ENCODE results near the gene FTSJ1. TPM values are rescaled to one million over a fixed set of nuclear protein-coding genes. Genes with fewer than 3 reads are reported as not detected.
A peak's percentile ranks its signal among the peaks of the same experiment; 100 is the strongest.

The FTSJ1 gene
- total RNA-seq, 1 donor from 2014 or later, result 48.1 TPM

DNA sequence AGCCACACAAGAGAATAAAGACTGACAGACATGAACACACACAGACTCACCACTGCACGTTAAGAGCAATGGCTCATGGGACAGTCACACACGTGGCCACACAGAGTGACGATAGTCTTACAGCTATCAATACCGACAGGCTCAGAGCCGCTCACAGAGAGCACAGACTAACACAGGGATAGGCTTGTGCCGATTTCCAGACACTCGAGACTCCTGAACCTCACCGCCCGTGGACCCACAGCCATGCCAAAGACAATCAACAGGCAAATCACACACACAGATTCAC lies 5.2 kb upstream of the FTSJ1 start:
- no peak for DNase-seq (ENCODE audit: low read depth)

DNA sequence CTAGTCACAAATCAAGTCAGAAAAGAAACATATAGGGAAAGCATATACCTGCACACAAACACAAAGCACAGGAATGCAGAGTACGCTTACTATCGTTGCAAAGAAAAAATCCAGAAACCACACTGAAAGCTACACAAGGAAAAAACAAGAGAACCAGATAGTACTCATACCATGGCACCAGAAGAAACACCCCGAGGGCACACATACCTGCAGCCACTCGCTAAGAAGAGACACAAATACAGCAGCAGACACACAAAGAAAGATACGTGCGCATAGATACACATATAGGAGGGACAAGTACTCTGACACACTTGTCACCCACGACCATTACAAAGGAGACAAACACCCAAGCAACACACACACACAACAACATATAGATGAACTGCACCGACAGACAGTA lies 4.5 kb upstream of the FTSJ1 start:
- DNase-seq (ENCODE audit: low read depth), result no peak

DNA sequence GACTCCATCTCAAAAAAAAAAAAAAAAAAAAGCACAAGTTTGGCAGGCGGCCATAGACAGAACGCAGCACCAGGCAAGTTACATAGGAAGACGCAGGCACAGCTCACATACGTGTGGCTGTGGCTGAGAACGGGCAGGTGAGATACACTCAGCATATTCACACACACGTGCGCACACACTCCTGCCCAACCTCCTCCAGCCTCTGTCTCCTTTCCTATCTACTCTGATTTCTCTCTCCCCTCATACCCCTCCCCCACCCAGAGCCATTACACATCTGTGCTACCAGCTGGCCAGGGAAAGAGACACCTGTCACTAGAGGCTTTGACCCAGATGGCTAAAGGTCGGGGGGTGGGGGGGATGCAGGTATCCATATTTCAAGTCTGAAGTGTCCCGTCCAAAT lies 3.8 kb upstream of the FTSJ1 start:
- no peak for DNase-seq (ENCODE audit: low read depth)

DNA sequence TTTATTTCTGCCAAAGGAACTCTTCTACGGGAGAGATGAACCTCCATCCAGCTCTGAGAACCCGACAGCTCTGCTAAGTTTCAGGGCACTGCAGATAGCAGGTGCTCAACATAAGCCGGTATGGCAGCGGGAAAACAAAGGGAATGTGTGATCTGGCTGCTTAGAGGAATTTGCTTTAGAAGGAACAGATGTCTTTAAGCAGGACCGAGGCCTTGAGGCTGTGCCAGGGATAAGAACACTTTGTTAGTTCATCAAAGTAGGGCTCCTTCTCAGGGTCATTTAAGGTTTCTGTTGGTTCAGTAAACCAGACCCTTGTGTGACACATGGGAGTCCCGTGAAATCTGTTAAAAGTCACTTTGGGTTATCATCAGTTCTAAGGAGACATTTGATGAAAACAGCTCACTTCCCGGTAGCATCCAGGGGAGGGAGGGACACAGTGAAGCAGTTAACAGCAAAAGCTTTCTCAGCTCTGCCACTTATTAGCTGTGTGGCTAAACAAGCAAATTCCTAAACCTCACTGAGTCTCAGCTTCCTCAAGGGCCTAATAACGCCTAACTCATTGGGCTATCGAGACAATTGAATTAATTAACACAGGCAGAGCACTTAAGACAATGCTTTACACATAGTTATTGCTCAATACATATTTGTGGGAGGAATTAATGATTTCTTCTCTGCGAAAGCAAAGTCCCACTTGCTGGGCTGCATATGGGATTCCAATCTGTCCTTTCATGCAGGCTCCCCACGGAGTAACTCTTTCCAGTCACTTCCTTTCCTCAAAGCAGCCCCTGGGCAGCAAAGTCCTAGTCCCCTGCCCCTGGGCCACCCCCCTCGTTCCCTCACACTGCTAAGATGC lies 2.9 kb upstream of the FTSJ1 start:
- no peak for DNase-seq (ENCODE audit: low read depth)

DNA sequence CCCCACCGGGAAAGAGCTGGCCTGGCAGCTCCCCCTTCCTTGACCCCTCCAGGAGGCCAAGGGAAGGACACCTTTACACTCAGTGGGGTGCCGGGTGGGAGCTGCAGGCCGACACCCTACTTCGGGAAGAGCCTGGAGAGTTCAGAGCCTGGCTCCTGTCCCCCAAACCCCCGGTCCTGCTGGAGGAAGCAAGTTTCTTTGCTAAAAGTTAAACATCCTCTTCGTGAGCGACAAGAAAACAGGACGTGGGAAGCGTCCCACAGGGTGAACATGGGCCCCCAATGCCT lies 2.4 kb upstream of the FTSJ1 start:
- no peak for DNase-seq (ENCODE audit: low read depth)

DNA sequence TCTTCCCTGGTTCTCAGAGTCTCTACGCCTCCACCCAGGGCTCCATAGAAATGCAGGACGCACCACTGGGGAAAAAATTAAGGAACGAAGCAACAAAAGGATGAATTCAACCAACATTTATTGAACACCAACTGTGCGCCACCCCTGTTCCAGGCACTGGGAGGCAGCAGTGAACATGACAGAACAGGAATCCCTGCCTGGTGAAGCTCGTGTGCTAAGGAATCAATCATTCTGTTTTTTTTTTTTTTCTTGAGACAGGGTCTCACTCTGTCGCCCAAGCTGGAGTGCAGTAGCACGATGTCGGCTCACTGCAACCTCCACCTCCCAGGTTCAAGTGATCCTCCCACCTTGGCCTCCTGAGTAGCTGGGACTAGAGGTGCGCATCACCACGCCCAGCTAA lies 1.9 kb upstream of the FTSJ1 start:
- no peak for DNase-seq (ENCODE audit: low read depth)

DNA sequence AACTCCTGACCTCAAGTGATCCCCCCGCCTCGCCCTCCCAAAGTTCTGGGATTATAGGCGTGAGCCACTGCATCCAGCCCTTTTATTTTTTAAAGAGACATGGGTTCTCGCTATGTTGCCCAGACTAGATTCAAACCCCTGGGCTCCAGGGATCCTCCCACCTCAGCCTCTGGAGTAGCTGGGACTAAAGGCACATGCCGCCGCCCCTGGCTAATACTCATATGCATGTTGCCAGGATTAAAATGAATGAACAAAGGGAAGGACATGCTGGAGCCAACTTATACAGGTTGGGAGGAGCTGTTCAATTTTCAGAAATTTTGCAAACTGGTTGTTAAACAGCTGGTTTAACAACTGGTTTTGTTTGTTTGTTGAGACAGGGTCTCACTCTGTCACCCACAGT lies 1.4 kb upstream of the FTSJ1 start:
- no peak for DNase-seq (ENCODE audit: low read depth)

DNA sequence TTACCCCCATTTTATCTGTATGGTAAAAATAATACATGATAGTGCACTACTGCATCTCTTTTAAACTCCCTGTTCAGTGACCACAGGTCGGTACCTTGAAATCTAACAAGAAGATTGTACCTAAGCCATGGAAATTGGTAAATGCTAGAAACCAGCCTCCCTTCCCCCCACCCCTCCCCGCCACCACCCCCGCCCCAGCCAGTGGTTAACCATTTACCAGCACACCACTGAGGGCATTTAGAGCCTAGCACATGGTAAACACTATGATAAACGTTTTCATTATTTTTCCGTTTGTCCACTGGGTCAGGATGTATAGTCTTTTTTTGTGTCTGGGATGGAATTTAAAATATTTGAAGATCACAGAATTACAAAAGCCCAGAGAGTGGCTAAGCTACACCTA lies 703 bp upstream of the FTSJ1 start:
- no peak for DNase-seq (ENCODE audit: low read depth)

DNA sequence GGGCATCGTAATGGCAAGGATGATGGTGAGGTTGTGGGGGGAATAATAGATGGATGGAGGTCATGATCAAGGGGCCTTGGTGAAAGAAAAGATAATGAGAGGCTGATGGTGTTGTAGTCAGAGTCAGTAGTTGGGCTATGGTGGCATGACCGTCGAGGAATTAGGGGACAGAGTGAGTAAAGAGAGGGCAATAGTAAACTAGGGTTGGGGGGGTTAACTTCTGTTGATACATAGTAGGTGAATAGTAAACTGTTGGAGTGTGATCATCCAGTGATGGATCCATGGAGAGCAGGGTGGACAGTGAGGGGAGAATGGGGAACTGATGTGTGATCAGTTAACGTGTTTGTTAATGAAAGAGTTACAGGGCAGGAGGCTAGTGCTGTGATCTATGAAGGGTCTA lies 920 bp downstream of the FTSJ1 start:
- no peak for DNase-seq (ENCODE audit: low read depth)

DNA sequence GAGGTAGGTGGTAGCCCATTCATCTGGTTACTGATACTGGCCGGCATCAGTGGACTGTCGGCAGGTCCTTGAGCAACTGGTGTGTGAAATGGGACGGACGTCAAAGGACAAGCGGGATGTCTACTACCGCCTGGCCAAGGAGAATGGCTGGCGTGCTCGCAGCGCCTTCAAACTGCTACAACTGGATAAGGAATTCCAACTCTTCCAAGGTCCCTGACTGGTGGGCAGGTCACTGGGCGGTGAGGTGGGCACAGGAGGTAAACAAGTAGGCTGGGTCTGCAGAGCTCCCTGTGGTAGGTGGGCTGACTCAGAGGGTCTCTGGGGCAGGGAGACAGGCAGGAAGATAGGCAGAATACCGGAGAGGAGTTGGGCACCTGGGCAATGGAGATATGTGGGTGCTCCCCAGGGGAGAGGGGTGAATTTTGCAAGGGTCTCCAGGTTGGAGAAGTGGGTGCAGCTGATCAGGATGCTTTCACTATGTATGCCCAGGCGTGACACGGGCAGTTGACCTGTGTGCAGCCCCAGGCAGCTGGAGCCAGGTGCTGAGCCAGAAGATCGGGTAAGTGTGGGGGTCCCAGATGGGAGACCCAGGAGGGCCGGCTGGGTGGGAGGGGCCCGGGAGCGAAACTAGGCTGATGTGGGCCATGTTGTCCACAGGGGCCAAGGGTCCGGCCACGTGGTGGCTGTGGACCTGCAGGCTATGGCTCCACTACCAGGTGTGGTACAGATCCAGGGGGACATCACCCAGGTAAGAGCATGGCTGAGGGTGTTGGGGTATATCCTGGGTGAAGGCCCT lies 2.2 kb downstream of the FTSJ1 start:
- no peak for DNase-seq (ENCODE audit: low read depth)

DNA sequence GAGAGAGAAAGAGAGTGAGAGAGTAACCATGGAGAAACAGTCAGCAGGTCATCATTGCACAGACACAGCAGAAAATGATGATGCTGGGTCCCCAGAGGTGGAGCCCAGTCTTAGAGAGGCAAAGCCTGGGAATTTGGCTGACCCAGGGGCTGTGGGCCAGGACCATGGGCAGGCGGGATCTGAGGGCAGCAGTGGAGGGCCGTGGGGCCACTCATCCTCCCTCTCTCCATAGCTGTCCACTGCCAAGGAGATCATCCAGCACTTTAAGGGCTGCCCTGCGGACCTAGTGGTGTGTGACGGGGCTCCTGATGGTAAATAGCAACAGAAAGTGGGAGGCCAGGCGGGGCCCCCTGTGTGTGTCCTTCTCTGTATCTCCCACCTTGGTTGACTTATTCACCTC lies 2.8 kb downstream of the FTSJ1 start:
- DNase-seq (ENCODE audit: low read depth), result no peak

DNA sequence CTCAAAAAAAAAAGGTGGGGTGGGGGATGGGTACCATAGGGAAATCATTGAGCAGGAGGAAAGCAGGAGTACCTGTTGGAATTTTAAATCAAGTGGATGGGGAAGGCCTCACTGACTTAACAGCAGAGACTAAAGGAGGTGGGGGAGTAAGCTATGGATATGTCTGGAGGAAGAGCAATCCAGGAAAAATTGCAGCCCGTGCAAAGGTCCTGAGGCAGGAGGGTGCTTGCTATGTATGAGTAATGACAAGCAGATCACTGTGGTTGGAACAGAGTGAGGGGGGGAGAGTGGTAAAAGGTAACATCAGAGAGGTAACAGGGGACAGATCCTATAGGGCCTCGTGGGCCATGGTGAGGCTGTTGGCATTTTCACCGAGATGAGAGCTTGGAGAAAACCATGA lies 4.1 kb downstream of the FTSJ1 start:
- DNase-seq (ENCODE audit: low read depth), result no peak

DNA sequence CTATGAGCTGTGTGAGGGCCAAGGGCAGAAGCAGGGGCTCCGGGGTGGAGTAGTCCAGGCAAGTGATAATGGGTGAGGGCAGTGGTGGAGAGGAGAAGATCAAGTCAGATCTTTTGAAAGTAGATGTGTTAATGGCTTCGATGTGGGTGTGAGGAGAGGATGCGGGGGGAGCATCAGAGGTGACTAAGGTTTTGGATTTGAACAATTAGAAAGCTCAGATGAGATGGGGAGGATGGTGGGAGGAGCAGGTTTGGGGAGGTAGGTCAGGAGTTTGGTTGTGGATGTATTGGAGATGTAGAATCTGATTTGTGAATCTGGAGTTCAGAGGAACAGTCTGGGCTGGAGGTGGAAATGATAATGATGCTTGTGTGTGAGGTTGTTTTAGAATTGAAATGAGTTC lies 4.6 kb downstream of the FTSJ1 start:
- DNase-seq (ENCODE audit: low read depth), result no peak

DNA sequence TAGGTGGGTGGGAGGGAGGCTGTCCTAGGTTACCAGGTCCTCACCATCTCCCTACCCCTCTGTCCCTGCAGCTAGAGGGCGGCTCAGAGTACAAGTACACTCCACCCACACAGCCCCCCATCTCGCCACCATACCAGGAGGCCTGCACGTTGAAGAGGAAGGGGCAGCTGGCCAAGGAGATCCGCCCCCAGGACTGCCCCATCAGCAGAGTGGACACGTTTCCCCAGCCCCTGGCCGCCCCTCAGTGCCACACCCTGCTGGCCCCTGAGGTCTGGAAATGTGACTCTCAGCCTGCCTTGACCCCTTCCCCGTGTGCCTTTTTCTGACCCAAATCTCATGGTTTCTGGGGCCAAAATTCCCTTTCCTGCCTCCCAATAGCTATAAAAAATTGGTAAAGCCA lies 6.5 kb downstream of the FTSJ1 start:
- no peak for DNase-seq (ENCODE audit: low read depth)

DNA sequence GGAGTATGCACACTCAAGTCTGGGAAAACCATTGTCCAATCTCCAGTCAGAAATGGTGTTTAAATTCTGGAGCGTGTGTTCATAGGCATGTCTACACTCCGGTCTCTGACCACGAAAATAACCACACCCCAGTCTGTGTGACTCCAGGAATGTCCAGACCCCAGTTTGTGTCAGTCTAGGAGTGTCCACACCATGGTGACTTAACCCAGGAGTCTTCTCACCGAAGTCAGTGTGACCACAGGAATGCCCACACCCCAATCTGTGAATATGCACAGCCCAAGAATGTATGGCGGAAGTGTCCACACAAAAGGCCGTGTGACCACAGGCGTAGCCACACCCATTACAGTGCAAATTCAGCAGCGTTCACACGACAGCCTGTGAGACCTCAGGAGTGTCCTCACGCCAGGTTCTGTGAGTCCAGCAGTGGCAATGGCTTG lies 11.4 kb downstream of the FTSJ1 start:
- peak; percentile 97 for DNase-seq (ENCODE audit: low read depth)

DNA sequence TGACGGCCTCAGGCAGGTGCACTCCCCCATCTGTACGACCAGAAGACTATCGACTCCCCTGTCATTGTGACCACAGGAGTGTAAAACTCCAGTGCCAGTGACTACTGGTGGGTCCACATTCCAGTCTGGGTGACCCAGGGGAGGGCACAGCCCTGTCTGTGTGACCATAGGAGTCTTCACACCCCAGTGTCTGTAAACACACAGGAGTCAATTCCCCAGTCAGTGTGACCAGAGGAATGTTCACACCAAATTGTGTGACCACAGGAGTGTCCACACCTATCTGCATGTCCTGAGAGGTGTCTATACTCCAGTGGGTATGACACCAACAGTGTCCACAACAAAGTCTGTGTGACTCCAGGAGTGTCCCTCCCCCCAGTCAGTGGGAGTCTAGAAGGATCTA lies 12.0 kb downstream of the FTSJ1 start:
- DNase-seq (ENCODE audit: low read depth), result no peak

DNA sequence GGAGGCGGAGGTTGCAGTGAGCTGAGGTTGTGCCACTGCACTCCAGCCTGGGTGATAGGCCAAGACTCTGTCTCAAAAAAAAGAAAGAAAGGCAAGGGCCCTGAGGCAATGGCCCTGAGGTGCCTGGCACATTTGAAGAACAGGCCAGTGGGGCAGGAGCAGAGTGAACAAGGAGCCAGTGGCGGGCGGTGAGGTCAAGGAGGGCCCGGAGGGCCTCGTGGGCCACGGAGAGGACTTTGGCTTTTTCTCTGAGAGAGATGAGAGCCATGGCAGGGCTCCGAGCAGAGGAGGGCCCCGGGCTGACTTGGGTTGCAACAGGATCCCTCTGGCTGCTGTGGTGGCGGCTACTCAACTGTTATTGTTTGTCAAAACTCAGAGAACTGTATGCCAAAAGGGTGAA lies 13.3 kb downstream of the FTSJ1 start:
- no peak for DNase-seq (ENCODE audit: low read depth)

DNA sequence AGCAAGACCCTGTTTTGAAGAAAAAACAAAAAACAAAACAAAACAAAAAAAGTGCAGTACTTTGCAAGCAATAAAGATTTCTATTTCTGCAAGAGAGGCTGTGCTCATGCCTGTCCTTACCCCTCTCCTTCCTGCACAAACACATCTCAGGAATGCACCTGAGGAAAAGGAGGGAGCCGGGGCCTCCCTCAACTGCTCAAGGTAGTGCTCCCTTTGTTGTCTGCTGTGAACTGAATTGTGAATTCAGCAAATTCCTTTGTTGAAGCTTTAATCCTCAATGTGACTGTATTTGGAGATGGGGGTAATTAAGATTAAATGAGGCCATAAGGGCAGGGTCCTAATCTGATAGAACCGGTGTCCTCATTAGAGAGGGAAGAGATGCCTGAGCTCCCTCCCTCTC lies 13.9 kb downstream of the FTSJ1 start:
- no peak for DNase-seq (ENCODE audit: low read depth)

DNA sequence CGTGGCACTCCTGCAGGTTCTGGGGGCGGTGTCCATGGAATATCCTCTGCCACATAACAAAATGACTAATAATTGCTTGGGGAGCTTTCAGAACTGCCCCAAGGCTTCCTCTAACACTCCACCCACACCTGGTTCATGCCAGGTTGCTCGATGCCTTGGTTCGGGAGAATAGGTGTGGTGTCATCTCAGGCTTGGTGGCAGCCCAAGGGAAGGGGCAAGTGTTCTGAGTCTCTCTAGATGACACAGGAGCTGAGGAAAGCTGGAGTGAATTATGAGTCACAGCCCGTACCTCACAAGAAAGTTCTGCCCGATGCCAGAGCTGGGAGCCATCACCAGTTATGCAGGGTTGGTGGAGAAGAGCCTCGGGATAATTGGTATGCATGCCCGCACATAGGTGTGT lies 14.7 kb downstream of the FTSJ1 start:
- DNase-seq (ENCODE audit: low read depth), result peak; percentile 36

DNA sequence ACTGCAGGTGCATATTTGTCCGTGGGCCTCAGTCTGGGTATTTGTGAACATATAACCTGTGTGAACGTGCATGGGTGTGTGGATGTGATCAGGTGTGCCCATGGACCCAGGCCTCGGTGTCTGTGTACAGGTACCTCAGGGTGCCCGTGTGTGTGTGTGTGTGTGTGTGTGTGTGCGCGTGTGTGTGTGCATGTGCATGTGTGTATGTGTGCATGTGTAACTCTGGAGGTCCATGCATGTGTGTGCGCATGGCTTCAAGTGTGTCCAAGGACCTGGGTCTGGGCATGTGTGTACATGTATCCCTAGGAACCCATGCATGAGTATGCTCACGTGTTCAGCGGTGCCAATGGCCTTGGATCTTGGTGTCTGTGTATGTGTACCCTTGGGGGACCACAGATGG lies 15.8 kb downstream of the FTSJ1 start:
- no peak for DNase-seq (ENCODE audit: low read depth)

DNA sequence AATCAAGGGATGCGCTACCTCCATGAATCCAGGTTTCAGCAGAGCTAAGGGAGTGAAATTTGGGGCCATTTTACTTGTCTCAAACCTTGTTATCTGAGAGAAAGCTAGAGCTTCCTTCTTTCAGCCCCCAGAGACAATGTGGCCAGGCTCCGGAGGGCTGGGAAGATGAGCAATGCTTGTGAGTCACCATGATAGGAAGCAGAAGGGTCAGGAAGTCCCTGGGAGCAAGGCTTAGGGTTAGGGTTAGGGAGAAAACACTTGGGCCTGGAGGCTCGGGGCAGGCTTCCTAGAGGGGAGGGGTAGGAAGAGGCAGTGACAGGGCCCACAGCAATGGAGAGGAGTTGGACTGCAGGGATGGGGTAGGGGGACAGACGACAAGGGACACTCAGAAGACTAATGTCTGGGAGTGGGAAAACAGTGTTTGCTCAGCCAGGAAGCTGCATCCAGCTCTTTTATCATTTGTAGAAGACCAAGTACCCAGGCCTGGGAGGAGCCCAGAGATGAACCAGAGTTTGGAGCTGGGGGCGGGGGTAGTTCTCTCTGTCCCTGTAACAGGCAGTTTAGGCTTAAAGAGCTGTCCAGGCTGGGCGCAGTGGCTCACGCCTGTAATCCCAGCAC lies 16.4 kb downstream of the FTSJ1 start:
- DNase-seq (ENCODE audit: low read depth), result no peak

DNA sequence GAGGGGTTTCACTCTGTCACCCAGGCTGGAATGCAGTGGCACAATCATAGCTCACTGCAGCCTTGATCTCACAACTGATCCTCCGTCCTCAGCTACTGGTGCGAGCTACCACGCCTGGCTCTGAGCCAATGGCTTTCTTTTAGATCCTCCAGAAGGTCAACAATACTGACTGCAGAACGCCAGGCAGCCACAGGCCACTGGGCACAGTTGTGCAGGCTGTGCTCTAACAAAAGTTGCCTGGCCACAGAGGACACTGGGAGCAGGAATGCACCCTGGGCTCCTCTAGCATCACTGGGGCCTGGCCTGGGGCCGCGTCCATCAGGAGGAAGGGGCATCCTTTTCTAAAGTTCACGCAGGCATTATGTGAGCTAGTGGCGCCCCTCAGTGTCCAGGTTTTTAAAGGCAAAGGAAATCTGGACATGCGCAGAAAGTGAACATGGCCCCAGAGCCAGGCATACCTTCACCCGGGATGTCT lies 17.9 kb downstream of the FTSJ1 start:
- peak; percentile 44 for DNase-seq (ENCODE audit: low read depth)

DNA sequence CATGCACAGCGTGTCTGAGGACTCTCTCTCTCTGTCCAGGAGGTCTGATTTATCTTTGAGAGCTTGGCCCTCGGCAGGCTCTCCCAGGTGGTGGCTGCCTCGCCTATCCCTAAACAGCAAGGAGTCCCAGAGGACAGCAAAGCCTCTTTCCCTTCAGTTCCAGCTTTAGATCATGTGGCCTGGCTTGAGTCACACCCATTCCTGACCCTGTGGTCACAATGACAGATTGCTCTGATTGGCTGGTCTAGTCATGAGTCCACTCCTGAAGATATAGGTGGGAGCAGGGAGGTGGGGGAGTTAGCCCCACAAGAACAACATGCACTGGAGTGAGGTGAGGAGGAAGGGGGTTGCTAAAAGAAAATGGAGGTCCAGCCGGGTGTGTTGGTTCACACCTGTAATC lies 20.7 kb downstream of the FTSJ1 start:
- DNase-seq (ENCODE audit: low read depth), result no peak
